ENCODE data around the gene CPAMD8. TPM values are rescaled to one million over a fixed set of nuclear protein-coding genes. Genes with fewer than 3 reads are reported as not detected.

CPAMD8 gene
- total and polyA plus RNA-seq, 10 of the 15 experiments (the other 5 are each of a cell fraction or from before 2014, with no cell fraction given) = 0.12 to 0.97 (median 0.25) TPM; not detected in 3

DNA sequence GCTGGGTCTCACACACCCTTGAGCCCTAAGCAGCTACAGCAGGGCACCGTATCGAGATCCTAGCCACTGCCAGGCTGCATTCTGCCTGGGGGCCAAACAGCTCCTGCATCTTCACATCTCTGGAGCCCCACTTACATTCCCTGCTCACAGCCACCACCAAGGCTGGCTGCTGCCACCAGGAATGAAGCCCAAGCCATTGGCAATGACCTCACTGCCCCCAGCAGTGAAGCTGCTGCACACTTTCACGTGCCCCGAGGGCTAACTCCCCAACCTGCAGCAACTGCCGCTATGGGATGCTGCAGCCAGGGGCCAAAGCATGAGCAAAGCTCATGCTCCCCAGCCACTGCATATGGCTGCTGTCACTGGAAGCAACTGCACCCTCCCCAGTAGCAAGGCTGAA lies 95.9 kb downstream of the CPAMD8 start:
- DNase-seq (ENCODE audit: low read depth, low spot score) (no peak), FAIRE-seq (no peak), ATAC-seq (no peak)
- intact Hi-C loops (cut with micrococcal nuclease; ENCODE audit: unreplicated experiment) (no loop called here), in situ Hi-C loops (cut with MboI) (no loop called here)
- Histone ChIP-seq H4K20me1 (ENCODE audit: control insufficient read depth, insufficient read depth) (no peaks in the 10 kb centered on the region), H3K4me3 (no peak overlapping the region), H3K4me2 (ENCODE audit: control insufficient read depth, insufficient read depth) (no peak overlapping the region), H3K9ac (ENCODE audit: control insufficient read depth, insufficient read depth, low read length) (no peak overlapping the region), H3K27ac (ENCODE audit: control insufficient read depth, insufficient read depth) (no peak overlapping the region), H3K79me2 (ENCODE audit: control insufficient read depth, insufficient read depth, low read length) (no peaks in the 10 kb centered on the region), H3K27me3 (replicated peaks in 1 of 2; ENCODE audit: control insufficient read depth in 2 of 2, insufficient read depth in 2 of 2, low read length in 1 of 2) (no peaks in the 10 kb centered on the region), H3K9me3 (replicated peaks; ENCODE audit: control insufficient read depth, insufficient read depth, low read length) (no peaks in the 10 kb centered on the region; the same call in 2 of the 3 replicates), H3K36me3 (ENCODE audit: control insufficient read depth in 2 of 2, insufficient read depth in 2 of 2, low read length in 1 of 2) (no peaks in the 10 kb centered on the region), H2AFZ (ENCODE audit: control insufficient read depth, low read depth, low read length) (no peak overlapping the region), H3K4me1 (ENCODE audit: control insufficient read depth, insufficient read depth, low read length) (no peaks in the 10 kb centered on the region)
- RAD21 ChIA-PET (ENCODE audit: unreplicated experiment) = no interaction called here
- WGBS (ENCODE audit: insufficient coverage, insufficient replicate concordance, low lambda C conversion rate, missing lambda C conversion rate) = 32% methylated on average over 5 of the region's 5 CpGs
- no TSS peak for BruUV-seq (replicated peaks)
- TF ChIP-seq EED (IDR thresholded peaks at IDR 0.05; ENCODE audit: low read depth) (no peak), TCF12 (IDR thresholded peaks at IDR 0.05; ENCODE audit: low read depth, low read length) (no peak)
- TF ChIP-seq, protein P1, sequence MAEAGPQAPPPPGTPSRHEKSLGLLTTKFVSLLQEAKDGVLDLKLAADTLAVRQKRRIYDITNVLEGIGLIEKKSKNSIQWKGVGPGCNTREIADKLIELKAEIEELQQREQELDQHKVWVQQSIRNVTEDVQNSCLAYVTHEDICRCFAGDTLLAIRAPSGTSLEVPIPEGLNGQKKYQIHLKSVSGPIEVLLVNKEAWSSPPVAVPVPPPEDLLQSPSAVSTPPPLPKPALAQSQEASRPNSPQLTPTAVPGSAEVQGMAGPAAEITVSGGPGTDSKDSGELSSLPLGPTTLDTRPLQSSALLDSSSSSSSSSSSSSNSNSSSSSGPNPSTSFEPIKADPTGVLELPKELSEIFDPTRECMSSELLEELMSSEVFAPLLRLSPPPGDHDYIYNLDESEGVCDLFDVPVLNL (IDR thresholded peaks at IDR 0.05; ENCODE audit: low read depth, low read length) = no peak
- SMC1A ChIA-PET (ENCODE audit: uncharacterized antibody, unreplicated experiment) = no interaction called here
- CTCF ChIA-PET = no interaction called here
- POLR2A ChIA-PET = no interaction called here

DNA sequence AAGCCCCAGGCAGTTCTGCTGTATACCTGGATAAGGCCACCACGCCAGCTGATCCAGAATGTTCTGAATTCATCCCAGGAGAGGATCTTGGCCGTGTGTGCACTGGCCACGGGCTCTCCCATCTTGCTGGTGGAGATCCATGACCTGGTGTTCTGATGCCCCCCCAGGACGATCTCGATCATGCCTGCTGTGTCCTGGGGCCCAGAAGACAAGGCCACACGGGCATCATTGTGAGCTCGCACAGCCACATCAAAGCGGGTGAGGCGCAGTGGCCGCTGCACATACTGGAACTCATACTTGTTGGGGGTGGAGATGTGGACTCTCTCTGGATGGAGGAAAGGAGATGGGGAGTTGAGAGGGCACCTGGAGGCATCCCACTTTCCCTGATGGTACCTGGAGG lies 97.7 kb downstream of the CPAMD8 start:
- Histone ChIP-seq H4K20me1 (ENCODE audit: control insufficient read depth, insufficient read depth) (no peaks in the 10 kb centered on the region), H3K4me1 (ENCODE audit: control insufficient read depth, insufficient read depth, low read length) (no peaks in the 10 kb centered on the region), H3K36me3 (ENCODE audit: control insufficient read depth in 2 of 2, insufficient read depth in 2 of 2, low read length in 1 of 2) (no peaks in the 10 kb centered on the region), H3K4me3 (no peak overlapping the region), H2AFZ (ENCODE audit: control insufficient read depth, low read depth, low read length) (no peak overlapping the region), H3K9ac (ENCODE audit: control insufficient read depth, insufficient read depth, low read length) (no peak overlapping the region), H3K4me2 (ENCODE audit: control insufficient read depth, insufficient read depth) (no peak overlapping the region), H3K27me3 (replicated peaks in 1 of 2; ENCODE audit: control insufficient read depth in 2 of 2, insufficient read depth in 2 of 2, low read length in 1 of 2) (no peaks in the 10 kb centered on the region), H3K9me3 (replicated peaks; ENCODE audit: control insufficient read depth, insufficient read depth, low read length) (no peaks in the 10 kb centered on the region; the same call in 2 of the 3 replicates), H3K27ac (ENCODE audit: control insufficient read depth, insufficient read depth) (no peak overlapping the region), H3K79me2 (ENCODE audit: control insufficient read depth, insufficient read depth, low read length) (no peaks in the 10 kb centered on the region)
- no peak for TF ChIP-seq ZSCAN29 (IDR thresholded peaks at IDR 0.05)
- no peak for TF ChIP-seq IKZF1 (conservative IDR thresholded peaks at IDR 0.05)
- TF ChIP-seq, protein P2, sequence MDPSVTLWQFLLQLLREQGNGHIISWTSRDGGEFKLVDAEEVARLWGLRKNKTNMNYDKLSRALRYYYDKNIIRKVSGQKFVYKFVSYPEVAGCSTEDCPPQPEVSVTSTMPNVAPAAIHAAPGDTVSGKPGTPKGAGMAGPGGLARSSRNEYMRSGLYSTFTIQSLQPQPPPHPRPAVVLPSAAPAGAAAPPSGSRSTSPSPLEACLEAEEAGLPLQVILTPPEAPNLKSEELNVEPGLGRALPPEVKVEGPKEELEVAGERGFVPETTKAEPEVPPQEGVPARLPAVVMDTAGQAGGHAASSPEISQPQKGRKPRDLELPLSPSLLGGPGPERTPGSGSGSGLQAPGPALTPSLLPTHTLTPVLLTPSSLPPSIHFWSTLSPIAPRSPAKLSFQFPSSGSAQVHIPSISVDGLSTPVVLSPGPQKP (IDR thresholded peaks at IDR 0.05; ENCODE audit: low read depth, low read length) = no peak
- TF ChIP-seq SUZ12 (IDR thresholded peaks at IDR 0.05; ENCODE audit: unreplicated experiment) = no peak
- TF ChIP-seq IKZF2 (IDR thresholded peaks at IDR 0.05) = no peak
- no peak for TF ChIP-seq ZZZ3 (IDR thresholded peaks at IDR 0.05; ENCODE audit: control insufficient read depth, insufficient read length, low read depth)
- TF ChIP-seq TCF12 (IDR thresholded peaks at IDR 0.05; ENCODE audit: low read depth, low read length) = no peak
- TF ChIP-seq CBX5 (IDR thresholded peaks at IDR 0.05; ENCODE audit: low read depth) = no peak
- TF ChIP-seq PAX5 (IDR thresholded peaks at IDR 0.05; ENCODE audit: borderline replicate concordance, low read depth, low read length) = no peak
- no peak for TF ChIP-seq SREBF1 (IDR thresholded peaks at IDR 0.05; ENCODE audit: low read length)
- FAIRE-seq (no peak), DNase-seq (ENCODE audit: low read depth, low spot score) (no peak), ATAC-seq (no peak)
- ChIA-PET CTCF (no interaction called here), SMC1A (ENCODE audit: uncharacterized antibody, unreplicated experiment) (no interaction called here), POLR2A (interaction anchor here (0.6 kb wide), 1 partner anchor 302 kb away, joined by 3 read pairs; no protein-coding TSS in a partner anchor), RAD21 (ENCODE audit: unreplicated experiment) (no interaction called here)
- no TSS peak for BruUV-seq (replicated peaks)
- intact Hi-C loops (cut with micrococcal nuclease; ENCODE audit: unreplicated experiment) (no loop called here), in situ Hi-C loops (cut with MboI) (no loop called here)
- WGBS (ENCODE audit: insufficient coverage, insufficient replicate concordance, low lambda C conversion rate, missing lambda C conversion rate) = 37% methylated on average over 10 of the region's 10 CpGs

Measured in GM12878 (cell line).